GM10248 (cell line): Measurements from ENCODE around the gene ZBTB45.
"Not testable (repeated sequence)": the region's sequence is repeated elsewhere in the genome, so short reads cannot be mapped to it uniquely, and the experiment has no call there.

Experiments used
- CTCF ChIA-PET: fragments of 300-600 bp; sonication (Branson Sonifier 250); formaldehyde crosslinking; extraction: SDS; loops from one replicate; lab custom pipeline; 2021; ENCODE audit warnings: antibody characterized with exemption; lab: Yijun Ruan, JAX
- POLR2A ChIA-PET: fragments of 350-650 bp; sonication (Branson Sonifier 250); formaldehyde crosslinking; extraction: SDS; loops from one replicate; lab custom pipeline; 2020; ENCODE audit warnings: antibody characterized with exemption; lab: Yijun Ruan, JAX
- DNase-seq: peaks from one replicate; pipeline ENCODE4 v3.0.0; 2012; ENCODE audit errors: extremely low spot score
- TF ChIP-seq, protein P1 (sequence below): IDR thresholded peaks from 2 replicates; pipeline ENCODE4 v1.5.1; 2012; ENCODE audit warnings: mild to moderate bottlenecking, low read depth; ENCODE audit errors: extremely low read depth, missing control alignments, control extremely low read depth

ZBTB45 gene

DNA sequence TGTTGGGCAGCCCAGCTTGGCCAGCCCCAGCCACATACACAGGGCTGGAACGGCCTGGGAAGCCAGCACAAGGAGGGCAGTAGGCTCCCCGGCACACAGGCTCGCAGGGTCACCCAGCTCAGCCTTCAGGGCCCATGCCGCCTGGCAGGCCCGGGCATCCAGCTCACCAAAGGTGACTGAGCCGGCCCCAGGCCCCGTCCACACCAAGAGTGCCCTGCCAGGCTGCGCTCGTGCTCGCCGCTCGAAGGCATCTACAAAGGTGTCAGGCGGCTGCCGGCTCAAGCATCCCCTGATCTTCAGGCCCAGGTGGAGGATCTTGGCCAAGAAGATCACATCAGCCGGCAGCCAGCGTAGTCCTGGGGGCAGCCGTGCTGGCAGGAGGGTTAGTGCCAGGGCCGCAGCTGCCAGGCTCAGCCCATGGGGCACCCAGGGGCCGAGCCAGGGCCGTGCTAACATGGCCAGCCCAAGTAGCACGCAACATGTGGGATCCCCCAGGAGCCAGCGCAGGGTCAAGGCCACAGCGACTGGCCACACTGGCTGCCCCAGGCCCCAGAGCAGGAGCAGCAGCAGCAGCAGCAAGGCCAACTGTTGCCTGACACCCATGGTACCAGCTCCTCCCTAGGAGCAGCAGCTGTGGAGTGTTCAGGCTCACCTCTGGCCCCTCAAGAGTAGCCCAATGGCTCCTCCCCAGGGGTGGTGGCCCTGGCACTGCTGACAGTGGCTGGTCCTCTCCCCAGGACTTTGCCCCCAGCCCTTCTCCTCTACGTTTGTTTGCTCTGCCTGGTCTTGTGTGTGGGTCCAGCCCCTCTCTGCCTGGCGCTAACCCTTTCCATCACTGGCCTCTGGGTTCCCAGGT is 8.0 kb downstream of the ZBTB45 start, which contains the start of gene SLC27A5:
SLC27A5 (minus strand) TSS at position 640 of the 856 bp plus-strand sequence; CDS start at position 603, 37 bp downstream.
- TF ChIP-seq, protein P1, sequence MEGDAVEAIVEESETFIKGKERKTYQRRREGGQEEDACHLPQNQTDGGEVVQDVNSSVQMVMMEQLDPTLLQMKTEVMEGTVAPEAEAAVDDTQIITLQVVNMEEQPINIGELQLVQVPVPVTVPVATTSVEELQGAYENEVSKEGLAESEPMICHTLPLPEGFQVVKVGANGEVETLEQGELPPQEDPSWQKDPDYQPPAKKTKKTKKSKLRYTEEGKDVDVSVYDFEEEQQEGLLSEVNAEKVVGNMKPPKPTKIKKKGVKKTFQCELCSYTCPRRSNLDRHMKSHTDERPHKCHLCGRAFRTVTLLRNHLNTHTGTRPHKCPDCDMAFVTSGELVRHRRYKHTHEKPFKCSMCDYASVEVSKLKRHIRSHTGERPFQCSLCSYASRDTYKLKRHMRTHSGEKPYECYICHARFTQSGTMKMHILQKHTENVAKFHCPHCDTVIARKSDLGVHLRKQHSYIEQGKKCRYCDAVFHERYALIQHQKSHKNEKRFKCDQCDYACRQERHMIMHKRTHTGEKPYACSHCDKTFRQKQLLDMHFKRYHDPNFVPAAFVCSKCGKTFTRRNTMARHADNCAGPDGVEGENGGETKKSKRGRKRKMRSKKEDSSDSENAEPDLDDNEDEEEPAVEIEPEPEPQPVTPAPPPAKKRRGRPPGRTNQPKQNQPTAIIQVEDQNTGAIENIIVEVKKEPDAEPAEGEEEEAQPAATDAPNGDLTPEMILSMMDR: no peak
- no peak for DNase-seq
- ChIA-PET POLR2A (no interaction called here), CTCF (interaction anchor here (1.2 to 2.5 kb wide), 3 partner anchors 8 to 70 kb away, joined by 3 to 12 read pairs (median 8); partner anchors contain the start of gene ZBTB45)

DNA sequence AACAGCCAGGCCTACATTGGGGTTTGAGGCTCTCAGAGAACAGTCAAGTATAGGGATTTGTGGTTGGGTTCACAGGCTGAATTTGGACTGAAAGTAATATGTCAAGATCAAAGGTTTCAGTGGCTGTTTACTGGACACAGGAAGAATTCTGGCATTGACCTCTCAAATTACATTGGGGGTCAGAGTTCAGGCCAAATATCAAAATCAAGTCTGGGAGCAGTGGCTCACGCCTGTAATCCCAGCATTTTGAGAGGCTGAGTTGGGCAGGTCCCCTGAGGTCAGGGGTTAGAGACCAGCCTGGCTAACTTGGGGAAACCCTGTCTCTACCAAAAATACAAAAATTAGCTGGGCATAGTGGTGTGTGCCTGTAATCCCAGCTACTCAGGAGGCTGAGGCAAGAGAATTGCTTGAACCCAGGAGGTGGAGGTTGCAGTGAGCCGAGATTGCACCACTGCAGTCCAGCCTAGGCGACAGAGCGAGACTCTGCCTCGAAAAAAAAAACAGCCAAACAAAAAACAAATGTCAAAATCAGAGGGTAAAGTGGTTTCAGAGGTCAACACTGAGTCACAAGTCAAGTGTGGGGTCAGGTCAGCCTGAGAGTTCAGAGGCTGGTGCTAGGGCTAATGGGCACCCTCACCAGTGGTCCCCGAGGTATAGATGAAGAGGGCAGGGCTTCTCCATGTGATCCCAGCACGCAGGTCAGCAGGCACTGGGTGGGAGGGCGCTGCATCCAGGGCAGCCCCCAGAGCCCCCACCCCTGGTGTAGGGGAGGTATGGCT is 9.3 kb downstream of the ZBTB45 start:
- ChIA-PET POLR2A (no interaction called here), CTCF (interaction anchor here (1.2 to 2.5 kb wide), 3 partner anchors 10 to 71 kb away, joined by 3 to 12 read pairs (median 8); partner anchors contain the start of gene ZBTB45)
- TF ChIP-seq, protein P1: no peak
- DNase-seq: no peak

DNA sequence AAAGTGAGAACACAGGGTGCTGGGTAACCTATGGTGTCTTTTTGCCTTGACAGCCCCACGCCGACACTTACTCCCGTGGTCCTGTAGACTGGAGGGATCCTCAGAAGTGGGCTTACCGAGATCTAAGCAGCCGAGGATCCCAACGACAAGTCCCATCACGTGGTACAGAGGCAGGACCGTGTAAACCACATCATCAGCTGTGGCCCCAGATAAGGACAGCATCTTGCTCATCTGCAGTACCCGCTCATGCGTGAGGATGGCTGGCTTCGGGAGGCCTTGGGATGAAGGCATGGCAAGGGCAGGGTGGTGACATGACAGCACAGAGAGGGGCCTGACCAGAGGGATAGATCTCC is 9.9 kb downstream of the ZBTB45 start:
- ChIA-PET CTCF (no interaction called here), POLR2A (no interaction called here)
- TF ChIP-seq, protein P1: no peak
- no peak for DNase-seq

DNA sequence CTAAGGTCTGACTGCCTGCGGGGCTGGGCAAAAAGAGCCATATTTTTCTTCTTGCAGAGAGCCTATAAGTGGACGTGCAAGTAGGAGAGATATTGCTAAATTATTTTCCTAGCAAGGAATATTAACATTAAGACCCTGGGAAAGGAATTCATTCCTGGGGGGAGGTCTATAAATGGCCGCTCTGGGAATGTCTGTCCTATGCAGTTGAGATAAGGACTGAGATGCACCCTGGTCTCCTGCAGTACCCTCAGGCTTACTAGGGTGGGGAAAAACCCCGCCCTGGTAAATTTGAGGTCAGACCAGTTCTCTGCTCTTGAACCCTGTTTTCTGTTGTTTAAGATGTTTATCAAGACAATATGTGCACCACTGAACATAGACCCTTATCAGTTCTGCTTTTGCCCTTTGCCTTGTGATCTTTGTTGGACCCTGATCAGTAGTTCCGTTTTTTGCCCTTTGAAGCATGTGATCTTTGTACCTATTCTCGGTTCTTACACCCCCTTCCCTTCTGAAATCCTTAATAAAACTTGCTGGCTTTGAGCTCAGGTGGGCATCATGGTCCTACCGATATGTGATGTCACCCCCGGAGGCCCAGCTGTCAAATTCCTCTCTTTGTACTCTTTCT is 11.9 kb downstream of the ZBTB45 start:
- CTCF ChIA-PET: interaction anchor here (0.6 to 0.9 kb wide), 3 partner anchors 10 to 28 kb away, joined by 3 to 5 read pairs (median 3); partner anchors contain the start of gene ZBTB45
- DNase-seq, POLR2A ChIA-PET: not testable (repeated sequence)

DNA sequence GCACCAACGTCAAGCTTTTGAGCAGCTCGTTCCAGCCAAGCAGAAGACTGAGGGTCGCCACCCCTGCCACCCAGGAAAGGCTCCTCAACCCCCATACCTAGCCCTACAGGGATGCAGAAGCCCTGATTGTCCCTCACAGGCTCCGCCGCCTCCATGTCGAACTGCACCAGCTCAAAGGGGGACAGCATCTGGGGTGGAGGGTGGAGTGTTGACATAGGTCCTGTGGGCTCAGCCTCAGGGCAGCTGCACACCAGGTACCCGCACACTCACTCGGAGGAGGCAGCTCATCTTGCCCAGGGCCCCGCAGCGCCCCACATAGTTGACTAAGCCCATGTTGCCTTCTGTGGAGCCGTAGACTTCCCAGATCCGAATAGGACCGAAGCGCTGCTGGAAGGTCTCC is 19.4 kb downstream of the ZBTB45 start:
- POLR2A ChIA-PET: interaction anchor here (0.6 to 1.0 kb wide), 3 partner anchors 14 to 54 kb away, joined by 3 to 4 read pairs (median 3); partner anchors contain the start of genes CHMP2A and ZBTB45
- CTCF ChIA-PET: interaction anchor here (0.8 to 5.3 kb wide), 4 partner anchors 10 to 81 kb away, joined by 3 to 39 read pairs (median 23); partner anchors contain the start of gene ZBTB45
- no peak for DNase-seq
- TF ChIP-seq, protein P1: no peak

DNA sequence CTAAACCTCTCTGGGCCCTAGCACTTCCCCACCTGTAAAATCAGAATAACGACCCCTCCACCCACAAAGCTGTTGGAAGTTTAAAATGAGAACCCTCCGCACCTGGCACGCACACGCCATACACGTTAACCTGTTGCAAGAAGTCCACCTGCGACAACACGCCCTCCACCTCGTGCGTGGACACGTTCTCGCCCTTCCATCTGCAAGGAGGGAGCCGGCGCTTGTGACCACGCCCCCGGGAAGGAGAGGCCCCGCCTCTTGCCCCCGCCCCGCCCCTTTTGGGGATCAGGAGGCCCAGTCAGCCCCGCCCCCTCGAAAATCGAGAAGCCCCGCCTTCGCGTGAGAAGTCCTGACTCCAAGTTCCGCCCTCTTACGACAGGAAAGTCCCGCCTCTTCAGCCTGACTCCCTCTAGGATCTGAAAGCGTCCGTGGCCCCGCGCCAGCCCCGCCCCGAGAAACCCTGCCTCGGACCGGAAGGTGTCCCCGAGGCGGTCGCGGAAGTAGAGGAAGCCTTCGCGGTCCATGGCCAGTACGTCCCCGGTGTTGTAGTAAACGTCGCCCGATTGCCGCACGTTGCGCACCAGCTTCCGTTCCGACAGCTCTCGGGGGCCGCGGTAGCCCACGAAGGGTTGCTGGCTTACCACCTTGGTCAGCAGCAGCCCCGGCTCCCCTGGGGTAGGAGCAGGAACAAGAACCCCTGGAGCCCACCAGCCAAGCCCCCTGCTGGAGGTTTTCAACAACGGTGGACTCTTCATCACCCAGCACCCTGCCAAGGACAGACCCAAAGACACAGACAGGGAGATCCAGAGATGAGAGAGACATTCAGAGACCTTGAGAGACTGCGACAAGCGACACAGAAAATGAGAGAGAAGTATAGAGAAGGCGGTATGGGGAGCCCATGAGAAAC is 20.3 kb downstream of the ZBTB45 start:
- peak; percentile 100 for DNase-seq
- TF ChIP-seq, protein P1: no peak
- POLR2A ChIA-PET: interaction anchor here (0.5 to 1.3 kb wide), 2 partner anchors 10 to 75 kb away, joined by 3 to 8 read pairs; no protein-coding TSS in a partner anchor
- CTCF ChIA-PET: interaction anchor here (1.2 to 5.3 kb wide), 4 partner anchors 12 to 82 kb away, joined by 3 to 39 read pairs (median 23); partner anchors contain the start of gene ZBTB45
